ENCODE results near the gene NWD2. TPM values are rescaled to one million over a fixed set of nuclear protein-coding genes. Genes with fewer than 3 reads are reported as not detected.

The NWD2 gene
- total RNA-seq, 1 donor from 2014 or later: not detected

DNA sequence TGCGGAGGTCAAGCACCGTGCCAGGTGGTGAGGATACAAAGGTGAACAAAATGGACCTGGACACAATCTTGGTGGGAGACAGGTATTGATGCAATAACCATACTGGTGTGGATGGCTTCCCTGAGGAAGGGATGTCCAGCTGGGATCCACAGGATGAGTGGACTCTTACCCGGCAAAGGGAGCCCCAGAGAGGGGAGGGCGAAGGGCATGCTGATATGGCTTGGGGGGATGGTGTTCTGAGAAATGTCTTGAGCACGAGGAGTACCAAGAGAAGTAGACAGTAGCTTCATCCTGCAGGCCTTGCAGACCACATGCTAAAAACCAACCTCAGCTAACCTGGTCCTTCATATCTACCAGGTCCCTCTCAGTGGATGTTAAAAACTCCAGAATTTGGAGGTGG lies 220.8 kb downstream of the NWD2 start:
- no peak for DNase-seq (ENCODE audit: low read depth in 2 of 2)

DNA sequence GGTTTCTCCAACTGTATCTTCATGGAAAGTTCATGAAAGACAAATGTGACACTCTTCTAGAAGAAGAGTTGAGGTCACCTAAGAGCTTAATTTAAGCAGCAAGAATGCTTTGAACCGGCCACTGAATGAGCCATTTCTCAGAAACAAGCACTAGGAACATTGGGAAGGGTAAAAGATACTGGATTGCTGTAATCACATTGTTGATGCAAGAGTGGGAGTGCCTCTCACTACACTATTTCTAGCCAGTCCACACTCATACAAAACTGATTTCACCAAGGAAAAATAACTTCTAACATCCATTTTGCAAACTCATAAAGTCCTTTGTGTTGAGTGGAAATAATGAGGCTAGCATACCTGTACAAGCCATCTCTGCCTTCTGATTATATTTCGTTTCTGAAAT lies 221.3 kb downstream of the NWD2 start:
- no peak for DNase-seq (ENCODE audit: low read depth in 2 of 2)

DNA sequence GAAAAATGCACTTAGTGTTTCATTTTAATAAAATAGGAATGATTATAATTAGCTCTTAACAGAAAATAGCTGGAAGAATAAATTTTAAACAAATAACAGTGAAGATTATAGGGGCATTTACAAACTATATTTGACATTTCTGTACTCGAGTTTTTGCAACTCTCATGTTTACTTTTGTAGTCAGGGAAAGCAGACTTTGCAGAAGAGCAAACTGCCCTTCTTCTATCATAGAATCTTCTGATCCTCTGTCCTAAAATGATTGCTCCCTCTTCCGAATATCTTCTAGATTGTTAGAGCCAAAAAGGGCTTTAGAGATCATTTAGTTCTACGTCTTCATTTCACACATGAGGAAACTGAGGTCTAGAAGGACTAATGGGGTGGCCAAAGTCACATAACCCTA lies 222.7 kb downstream of the NWD2 start:
- no peak for DNase-seq (ENCODE audit: low read depth in 2 of 2)

DNA sequence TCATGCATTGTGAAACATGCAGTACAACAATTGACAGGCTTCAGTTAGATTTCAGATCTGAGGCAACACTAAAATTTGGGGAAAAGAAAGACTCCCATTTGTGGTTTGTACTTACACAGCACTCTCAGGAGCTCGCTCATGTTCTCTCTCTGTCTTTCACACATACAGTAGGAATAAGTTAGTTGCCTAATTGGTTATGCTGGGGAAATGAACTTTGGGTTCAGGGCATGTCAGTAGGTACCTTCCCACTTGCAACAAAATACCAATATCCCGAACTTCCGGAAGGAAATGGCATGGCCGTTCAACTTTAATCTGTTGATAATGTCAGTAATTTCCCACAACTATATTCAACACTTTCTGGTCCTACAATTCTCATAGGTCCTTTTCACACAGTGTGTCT lies 223.3 kb downstream of the NWD2 start:
- no peak for DNase-seq (ENCODE audit: low read depth in 2 of 2)

DNA sequence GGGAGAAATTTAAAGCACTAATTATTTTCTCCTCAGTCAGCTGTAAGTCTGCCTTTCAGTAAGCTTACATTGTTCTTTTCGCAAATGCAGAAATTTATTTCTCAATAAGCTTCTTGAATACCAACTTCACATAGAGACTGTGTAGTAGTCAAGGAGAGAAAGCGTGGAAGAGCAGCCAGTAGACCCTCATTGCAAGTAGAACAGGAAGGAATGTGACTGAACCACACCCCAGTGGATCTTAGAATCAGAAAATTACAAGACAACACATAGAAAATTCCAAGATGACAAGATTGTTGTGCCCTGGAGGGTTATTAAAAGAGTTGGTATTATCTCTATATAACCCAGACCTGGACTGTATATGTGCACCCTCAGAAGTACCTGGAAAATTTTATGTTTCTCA lies 224.7 kb downstream of the NWD2 start:
- DNase-seq (ENCODE audit: low read depth in 2 of 2): no peak

DNA sequence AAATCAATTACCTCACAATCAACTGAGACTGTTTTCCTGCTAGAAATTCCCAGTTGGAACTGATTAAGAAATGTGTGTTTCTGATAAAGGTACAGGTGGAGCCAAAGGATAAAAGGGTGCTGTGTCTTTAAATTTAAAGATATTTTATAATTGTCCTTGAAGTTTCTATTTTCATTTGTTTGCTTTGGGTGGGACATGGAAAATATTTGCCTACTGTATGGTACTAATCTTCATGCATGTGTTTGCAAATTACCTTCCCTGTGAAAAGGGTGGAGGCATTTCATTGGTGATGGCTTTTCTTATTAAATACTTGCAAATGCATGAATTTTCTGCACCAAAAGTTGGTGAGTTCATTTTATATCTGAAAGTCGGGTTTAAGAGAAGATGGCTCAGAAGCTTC lies 225.7 kb downstream of the NWD2 start:
- no peak for DNase-seq (ENCODE audit: low read depth in 2 of 2)

DNA sequence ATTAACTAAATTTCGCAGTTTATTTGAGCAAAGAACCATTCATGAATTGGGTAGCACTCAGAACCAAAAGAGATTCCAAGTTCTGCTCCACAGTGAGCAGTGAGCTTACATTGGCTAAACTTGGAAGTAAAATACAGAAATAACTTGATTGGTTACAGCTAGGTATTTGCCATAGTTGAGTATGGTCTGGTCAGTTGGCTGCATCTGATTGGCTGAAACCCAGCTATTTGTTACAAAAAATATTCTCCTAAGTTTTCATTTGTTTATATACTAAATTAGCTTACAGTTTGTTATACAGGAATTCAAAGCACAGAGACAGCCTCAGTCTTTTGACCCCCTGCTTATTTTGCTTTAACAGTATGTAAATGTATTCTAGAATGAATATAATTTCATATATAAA lies 226.6 kb downstream of the NWD2 start:
- DNase-seq (ENCODE audit: low read depth in 2 of 2): no peak

DNA sequence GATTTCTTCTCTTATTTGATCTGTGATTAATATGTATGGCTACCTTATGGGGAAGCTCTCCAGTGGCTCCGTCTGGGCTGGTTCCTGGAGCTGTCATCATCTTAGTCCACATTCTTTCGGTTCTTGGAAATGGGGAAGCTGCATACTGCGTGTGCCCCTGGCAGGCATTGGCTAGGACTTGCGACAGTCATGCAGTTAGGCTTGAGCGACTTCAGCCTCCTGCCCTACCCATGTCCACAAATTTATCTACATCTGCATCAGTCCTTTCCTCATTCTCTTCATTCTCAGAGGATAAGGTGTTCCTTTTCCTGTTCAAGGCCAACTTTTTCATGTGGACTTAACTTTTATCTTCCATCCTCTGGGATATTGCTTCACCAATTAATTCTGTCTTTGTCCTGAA lies 227.4 kb downstream of the NWD2 start:
- no peak for DNase-seq (ENCODE audit: low read depth in 2 of 2)

DNA sequence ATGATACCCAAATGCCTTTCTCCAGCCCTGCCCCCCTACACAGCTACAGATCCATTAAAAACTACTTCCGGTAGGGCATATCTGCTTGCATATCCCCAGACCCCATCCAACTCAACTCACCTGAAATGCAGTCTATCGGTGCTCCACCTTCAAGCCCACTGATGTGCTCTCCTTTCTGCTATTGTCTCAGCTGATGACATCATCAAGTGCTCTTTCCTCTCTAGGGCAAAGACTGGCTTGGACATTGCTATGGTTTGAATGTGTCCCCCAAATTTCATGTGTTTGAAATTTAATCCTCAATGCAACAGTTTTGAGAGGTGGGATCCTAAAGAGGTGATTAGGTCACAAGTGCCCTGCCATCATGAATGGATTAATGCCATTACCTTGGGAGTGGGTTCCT lies 229.3 kb downstream of the NWD2 start:
- no peak for DNase-seq (ENCODE audit: low read depth in 2 of 2)

DNA sequence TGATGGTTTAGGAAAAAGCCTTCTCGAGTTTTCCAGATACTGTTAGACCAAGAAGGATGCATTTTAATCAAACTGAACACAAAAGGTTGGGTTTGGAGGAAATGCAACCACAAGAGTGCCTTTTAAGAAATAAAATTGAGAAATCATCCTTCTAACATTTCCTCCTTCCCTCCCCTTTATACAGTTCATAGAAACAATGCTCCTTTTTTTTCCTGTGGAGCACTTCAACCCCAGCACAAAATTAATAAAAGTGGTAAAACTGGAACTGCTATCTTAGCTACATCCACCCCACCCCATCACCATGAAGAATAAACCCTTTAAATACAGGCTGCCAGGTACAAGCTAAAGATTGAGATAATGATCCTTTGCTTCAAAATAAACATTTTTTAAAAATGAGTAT lies 230.5 kb downstream of the NWD2 start:
- no peak for DNase-seq (ENCODE audit: low read depth in 2 of 2)

DNA sequence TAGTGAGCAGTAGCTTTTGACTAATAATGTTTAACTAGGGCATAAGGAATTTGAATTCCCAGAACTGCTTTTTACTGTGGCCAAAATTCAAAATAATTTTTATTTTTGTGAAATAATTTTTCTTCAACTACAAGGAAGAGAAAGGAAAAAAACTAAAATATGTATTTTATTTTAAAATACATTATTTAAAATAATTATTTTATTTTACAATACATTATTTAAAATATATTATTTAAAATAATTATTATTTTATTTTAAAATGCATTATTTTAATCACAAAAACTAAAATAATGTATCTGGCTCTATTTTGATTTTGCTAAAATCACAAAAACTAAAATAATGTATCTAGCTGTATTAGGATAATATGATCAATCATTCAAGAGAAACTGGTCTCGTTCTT lies 231.2 kb downstream of the NWD2 start:
- no peak for DNase-seq (ENCODE audit: low read depth in 2 of 2)

DNA sequence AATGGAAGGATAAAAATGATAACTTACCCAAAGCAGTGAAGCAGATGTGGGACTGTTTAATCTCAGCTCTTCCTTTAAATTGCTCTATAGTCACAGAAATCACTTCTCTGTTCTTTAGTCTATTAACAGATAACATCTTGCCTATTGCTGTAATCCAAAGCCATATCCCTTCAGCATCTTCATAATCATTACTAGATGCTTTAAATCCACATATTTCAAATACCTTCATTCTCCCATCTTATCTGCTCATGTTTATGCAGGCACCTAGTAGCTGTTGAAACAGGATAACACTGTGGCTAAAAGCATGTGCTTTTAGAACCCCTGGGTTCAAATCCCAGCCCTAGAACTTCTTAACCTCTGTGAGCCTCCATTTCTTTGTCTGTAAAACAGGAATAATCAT lies 231.7 kb downstream of the NWD2 start:
- no peak for DNase-seq (ENCODE audit: low read depth in 2 of 2)

DNA sequence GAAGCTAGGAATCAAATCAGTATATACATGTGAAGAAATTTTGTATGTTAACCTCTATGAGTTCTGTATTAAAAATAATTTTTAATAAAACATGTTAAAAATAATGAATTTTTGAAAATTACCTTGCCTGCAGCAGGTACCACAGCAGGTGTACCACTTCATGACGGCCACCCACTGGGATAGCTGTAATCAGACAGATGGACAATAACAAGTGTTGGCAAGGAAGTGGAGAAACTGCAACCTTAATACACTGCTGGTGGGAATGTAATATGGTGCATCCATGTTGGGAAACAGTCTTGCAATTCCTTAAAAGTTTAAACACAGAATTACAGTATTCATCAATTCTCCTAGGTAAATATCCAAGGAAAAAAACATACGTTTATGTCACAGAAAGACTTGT lies 232.1 kb downstream of the NWD2 start:
- no peak for DNase-seq (ENCODE audit: low read depth in 2 of 2)

DNA sequence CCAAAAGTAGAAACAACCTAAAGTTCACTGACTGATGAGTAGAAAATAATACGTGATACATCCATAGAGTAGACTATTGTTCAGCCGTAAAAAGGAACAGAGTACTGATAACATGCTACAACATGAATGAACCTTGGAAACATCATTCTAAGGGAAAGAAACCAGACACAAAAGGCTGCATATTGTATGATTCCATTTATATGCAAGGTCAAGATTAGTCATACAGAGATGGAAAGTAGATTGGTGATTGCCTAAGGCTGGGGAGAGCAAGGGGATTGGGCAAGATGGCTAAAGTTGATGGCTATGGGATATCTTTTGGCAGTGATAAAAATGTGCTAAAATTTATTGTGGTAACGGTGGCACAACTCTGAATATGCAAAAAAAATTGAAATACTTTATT lies 232.6 kb downstream of the NWD2 start:
- no peak for DNase-seq (ENCODE audit: low read depth in 2 of 2)

DNA sequence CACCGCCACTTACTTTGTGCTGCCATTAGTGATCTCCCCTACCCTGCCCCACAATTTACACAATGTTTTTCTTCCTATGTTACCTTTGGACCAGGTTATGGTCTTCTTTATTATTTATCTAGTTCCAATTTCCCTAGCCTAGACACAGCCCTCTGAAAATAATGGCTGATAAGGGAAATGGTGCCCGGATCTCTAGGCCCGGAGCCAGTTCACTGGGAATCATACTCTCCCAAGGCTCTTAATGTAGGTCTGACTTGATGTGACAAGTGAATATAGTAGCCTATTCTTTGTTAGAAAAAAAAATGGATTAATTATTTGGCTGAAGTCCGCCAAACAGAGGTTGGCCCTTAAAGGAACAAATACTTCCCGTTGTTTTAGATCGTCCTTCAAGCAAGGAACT lies 233.6 kb downstream of the NWD2 start:
- no peak for DNase-seq (ENCODE audit: low read depth in 2 of 2)

DNA sequence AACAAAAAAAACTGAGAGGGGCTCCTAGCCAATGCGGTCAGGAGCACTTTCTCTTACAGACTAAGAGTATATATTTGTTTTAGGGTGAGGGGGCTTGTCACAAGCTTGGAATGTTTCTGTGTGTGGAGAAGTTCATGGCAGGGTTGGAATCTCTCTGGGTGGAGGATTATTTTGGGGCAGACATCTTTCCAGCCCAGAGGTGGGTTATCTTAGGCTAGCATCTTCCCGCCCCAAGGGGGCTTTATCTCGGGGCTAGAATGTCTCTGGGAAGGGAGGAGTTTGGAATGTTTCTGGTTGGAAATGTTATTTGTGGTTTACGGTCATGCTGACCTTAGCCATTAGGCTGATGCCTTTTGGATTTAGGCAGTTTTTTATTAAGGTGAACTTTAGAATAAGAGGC lies 236.0 kb downstream of the NWD2 start:
- DNase-seq (ENCODE audit: low read depth in 2 of 2): no peak

DNA sequence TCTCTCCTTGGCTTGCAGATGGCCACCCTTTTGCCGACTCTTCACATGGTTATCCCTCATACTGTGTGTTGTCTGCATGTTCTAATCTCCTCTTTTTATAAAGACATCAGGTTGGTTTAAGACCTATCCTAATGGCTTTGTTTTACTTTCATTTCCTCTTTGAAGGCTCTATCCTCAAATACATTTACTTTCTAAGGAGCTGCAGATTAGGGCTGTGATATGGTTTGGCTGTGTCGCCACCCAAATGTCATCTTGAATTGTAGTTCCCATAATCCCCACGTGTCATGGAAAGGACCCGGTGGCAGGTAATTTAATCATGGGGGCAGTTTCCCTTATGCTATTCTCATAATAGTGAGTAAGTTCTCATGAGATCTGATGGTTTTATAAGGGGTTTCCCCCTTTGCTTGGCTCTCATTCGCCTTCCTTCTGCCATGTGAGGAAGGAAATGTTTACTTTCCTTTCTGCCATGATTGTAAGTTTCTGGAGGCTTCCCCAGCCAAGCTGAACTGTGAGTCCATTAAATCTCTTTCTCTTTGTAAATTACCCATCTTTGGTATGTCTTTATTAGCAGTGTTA lies 237.1 kb downstream of the NWD2 start:
- no peak for DNase-seq (ENCODE audit: low read depth in 2 of 2)

DNA sequence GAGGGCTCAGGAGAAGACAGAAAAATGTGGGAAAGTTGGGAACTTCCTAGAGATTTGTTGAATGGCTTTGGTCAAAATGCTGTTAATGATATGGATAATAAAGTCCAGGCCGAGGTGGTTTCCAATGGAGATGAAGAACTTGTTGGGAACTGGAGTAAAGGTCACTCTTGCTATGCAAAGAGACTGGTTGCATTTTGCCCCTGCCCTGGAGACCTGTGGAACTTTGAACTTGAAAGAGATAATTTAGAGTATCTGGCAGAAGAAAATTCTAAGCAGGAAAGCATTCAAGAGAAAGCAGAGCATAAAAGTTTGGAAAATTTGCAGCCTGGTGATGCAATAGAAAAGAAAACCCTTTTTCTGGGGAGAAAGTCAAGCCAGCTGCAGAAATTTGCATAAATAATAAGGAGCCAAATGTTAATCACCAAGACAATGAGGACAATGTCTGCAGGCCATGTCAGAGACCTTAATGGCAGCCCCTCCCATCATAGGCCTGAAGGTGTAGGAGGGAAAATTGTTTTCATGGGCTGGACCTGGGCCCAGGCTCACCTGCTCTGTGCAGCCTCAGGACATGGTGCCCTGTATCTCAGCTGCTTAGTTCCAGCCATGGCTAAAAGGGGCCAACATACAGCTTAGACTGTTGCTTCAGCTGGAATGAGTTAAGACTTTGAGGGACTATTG lies 237.8 kb downstream of the NWD2 start:
- no peak for DNase-seq (ENCODE audit: low read depth in 2 of 2)

DNA sequence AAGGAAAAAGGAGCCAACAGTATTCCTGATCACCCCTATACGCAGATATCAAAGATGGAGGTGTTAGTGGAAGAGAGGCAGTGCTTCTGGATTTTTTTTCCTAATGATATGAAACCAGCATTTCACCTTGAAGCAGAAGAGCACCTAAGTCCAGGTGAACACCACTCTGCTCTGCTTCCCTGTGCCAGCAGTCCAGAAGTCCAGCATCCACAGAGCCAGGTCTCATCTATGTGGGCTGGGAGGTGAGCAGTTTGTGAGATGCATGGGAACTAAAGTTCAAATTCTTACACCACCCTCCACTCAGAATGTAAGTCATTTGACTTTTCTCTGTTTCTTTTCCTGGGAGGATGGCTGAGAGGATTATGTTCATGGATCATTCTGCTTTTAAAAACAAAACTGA lies 239.1 kb downstream of the NWD2 start:
- no peak for DNase-seq (ENCODE audit: low read depth in 2 of 2)

DNA sequence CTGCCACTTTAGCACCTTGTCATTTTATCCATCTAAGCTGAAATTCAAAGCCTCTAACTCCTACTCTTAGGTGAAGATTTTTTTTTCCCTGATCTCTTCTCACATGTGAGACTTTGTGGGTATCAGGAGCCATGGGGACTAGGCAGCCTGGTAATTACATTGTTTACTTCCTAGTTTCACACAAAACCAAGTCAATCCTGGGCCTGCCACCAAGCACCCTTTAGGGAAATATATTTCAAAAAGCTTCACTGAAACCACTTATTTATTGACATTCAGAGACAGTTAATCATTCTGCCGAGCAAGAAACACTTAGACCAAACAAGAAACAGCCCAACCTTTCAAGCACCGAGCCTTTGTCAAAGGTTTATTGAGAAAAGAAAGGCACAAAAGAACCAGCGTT lies 241.6 kb downstream of the NWD2 start:
- no peak for DNase-seq (ENCODE audit: low read depth in 2 of 2)

DNA sequence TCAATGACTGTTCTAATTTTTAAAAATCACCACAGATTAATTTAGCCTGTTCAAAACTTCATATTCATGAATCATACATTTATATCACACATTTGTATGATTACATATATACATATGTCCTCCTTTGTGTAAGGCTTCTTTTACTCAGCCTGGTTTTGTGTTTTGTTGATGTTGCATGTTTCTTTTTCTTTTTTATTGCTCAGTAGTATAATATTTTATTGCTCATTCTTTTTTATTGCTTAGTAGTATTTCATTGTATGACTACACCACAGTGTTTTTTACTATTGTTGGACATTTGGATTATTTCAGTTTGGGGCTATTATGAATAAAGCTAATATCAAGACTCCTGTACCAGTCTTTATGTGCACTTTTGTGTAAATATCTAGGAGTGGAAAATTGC lies 243.1 kb downstream of the NWD2 start:
- no peak for DNase-seq (ENCODE audit: low read depth in 2 of 2)

DNA sequence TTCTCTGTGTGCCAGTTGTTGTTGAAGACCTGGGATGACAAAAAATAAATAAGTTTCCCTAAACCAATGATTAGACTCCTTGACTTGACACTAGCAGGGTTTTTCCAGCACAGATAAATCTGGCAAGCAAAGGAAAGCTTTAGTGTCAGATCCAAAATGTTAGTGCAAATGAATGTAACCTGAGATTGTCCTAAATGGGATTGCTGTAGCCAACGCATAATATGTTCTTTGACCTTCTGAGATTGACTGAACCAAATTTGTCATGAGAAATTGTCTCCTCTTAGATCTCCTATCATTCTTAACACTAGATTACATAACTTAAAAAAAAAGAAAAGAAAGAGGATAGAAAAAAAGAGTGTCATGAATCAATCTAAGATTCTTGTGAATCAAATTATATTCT lies 245.2 kb downstream of the NWD2 start:
- DNase-seq (ENCODE audit: low read depth in 2 of 2): no peak

DNA sequence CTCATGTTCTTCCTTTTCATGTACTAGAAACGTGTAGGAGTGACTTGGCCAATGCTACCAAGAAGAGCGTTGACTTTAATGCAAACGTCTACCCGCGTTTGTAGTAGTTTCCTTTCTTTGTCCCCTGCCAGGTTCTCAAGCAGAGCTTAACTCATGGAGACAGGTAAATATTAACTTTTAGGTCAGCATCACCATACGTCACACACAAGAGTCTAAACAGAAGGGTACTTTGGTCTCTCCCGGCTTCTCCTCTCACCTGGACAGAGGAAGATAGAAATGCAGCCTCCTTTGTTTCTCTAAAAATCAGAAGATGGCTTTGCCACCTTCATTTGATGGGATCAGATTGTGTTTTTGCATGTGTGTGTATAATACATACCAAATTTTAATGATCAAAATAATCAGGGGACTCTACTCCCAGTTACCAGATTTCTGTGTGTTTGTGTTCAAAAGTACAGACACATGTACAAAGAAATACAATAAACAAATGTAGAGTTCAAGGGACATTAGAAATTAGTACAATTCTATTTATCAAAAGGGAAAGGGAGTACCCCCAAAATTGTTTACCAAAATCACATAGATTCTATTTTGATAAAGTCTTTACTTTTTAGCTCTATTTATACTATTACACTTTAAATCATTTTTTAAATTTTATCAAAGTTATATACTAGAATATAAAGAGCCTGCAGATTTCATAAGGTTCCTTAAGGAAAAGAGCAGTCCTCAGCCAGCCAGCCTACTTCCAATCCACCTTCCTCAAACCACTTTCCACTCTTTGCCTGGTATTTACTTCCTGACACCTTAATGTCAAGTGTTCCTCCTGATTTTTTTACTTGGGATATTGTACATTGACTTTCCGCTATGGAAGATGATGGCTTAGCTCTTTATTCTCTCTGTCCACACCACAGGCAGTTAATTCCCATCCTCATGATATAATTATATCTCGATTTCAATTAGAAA lies 246.1 kb downstream of the NWD2 start:
- no peak for DNase-seq (ENCODE audit: low read depth in 2 of 2)

Measured in lung microvascular endothelial cell (primary cell).